Mammary epithelial cell (primary cell): Measurements from ENCODE around the gene PARD3B.

ENCODE experiments used
- EZH2 ChIP-seq: IDR thresholded peaks from 2 replicates; pipeline ENCODE4 v1.6.1; 2012; ENCODE audit warnings: low read length, inconsistent platforms, borderline replicate concordance
- TF ChIP-seq, protein P1 (sequence below), 2 donors: IDR thresholded peaks in 1 of 2; conservative IDR thresholded peaks in 1 of 2; 2 replicates each; pipeline ENCODE4 v1.5.1; 2011 to 2012; ENCODE audit warnings: inconsistent platforms in 2 of 2, low read length in 2 of 2, mild to moderate bottlenecking in 2 of 2, control low read depth in 1 of 2, low read depth in 1 of 2; ENCODE audit not compliant: insufficient read depth in 1 of 2; ENCODE audit errors: extremely low read depth in 1 of 2

DNA sequence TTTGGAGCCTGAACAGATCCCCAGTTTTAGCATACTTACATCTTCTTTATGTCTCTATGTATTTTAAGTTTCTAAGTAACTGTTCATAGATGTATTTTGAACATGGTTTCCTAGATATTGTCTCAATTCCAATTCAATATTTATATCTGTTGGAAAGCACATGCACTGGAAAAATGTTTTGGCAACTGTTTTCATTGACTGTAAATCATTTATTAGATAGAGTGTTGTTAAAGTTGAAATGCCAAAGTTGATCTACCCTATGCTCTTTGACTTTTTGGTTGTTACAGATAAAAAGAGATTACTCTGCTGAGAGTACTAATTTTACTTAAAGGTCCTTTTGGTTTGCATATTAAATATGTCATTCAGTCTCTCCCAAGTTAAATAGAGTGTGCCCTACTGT is 792.0 kb downstream of the PARD3B start:
- TF ChIP-seq, protein P1, sequence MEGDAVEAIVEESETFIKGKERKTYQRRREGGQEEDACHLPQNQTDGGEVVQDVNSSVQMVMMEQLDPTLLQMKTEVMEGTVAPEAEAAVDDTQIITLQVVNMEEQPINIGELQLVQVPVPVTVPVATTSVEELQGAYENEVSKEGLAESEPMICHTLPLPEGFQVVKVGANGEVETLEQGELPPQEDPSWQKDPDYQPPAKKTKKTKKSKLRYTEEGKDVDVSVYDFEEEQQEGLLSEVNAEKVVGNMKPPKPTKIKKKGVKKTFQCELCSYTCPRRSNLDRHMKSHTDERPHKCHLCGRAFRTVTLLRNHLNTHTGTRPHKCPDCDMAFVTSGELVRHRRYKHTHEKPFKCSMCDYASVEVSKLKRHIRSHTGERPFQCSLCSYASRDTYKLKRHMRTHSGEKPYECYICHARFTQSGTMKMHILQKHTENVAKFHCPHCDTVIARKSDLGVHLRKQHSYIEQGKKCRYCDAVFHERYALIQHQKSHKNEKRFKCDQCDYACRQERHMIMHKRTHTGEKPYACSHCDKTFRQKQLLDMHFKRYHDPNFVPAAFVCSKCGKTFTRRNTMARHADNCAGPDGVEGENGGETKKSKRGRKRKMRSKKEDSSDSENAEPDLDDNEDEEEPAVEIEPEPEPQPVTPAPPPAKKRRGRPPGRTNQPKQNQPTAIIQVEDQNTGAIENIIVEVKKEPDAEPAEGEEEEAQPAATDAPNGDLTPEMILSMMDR (conservative IDR thresholded peaks at IDR 0.05 in 1 of 2, IDR thresholded peaks at IDR 0.05 in 1 of 2; ENCODE audit: extremely low read depth in 1 of 2, insufficient read depth in 1 of 2, low read depth in 1 of 2, low read length in 2 of 2), result no peak
- TF ChIP-seq EZH2, result no peak
